Cardiac fibroblast (primary cell): Measurements from ENCODE around the gene TEX19.
A peak's percentile ranks its signal among the peaks of the same experiment; 100 is the strongest.

Experiments
- DNase-seq, 2 donors: peaks; one replicate each; pipeline versions ENCODE4 v3.0.0 to v3.0.0-alpha.2; 2010; ENCODE audit warnings: low read depth in 2 of 2
- H3K4me3 ChIP-seq, 2 donors: replicated peaks in 1 of 2; 1 replicate in 1 of 2; 2 replicates in 1 of 2; pipeline ENCODE4 v1.5.1; 2011; ENCODE audit warnings: low read depth in 2 of 2, low read length in 2 of 2, mild to moderate bottlenecking in 2 of 2, moderate library complexity in 1 of 2
- TF ChIP-seq, protein P1 (sequence below): IDR thresholded peaks from one replicate; pipeline ENCODE4 v1.5.1; 2011; ENCODE audit warnings: low read depth, mild to moderate bottlenecking, low read length, inconsistent platforms

Gene TEX19

DNA sequence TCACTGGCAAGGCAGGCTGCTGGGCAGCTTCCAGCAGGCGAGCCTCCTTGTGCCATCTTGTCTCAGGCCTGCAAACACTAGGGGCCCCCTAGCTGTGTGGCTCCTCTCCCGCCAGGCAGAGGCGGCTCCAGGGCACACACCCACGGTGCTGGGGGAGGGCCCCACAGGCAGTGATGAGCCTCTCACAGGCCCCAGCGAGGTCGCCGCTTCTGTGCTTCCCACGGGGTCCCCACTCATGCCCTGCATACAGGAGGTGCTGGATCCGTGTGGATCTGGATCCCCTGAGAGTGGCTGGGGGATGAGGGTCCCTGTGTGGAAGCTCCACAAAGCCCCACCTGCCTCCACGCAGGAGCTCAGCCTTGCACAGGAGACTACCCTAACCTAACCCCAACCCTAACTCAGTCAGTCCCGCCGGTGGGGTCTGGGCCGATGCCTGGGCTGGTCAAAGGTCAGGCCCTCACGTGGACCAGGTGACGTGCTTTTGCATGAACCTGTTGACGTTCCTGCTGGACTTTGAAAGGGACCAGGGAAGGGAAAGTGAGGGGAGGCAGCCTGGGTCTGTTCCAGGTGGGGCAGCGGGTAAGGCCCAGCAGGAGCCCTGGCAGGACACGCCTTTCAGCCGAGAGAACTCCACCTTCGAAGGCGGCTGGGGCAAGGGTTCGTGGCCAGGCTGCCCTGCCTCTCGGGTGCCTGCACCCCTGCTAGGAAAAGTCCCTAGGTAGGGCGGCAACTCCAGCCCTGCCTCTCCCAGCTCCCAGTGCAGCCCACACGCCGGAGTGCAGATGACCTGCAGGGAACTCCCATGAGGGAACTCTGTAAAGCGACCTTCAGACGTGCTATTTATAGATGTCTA lies 30.7 kb upstream of the TEX19 start:
- TF ChIP-seq, protein P1, sequence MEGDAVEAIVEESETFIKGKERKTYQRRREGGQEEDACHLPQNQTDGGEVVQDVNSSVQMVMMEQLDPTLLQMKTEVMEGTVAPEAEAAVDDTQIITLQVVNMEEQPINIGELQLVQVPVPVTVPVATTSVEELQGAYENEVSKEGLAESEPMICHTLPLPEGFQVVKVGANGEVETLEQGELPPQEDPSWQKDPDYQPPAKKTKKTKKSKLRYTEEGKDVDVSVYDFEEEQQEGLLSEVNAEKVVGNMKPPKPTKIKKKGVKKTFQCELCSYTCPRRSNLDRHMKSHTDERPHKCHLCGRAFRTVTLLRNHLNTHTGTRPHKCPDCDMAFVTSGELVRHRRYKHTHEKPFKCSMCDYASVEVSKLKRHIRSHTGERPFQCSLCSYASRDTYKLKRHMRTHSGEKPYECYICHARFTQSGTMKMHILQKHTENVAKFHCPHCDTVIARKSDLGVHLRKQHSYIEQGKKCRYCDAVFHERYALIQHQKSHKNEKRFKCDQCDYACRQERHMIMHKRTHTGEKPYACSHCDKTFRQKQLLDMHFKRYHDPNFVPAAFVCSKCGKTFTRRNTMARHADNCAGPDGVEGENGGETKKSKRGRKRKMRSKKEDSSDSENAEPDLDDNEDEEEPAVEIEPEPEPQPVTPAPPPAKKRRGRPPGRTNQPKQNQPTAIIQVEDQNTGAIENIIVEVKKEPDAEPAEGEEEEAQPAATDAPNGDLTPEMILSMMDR: no peak
- no peak overlapping the region for H3K4me3 ChIP-seq
- DNase-seq: no peak

DNA sequence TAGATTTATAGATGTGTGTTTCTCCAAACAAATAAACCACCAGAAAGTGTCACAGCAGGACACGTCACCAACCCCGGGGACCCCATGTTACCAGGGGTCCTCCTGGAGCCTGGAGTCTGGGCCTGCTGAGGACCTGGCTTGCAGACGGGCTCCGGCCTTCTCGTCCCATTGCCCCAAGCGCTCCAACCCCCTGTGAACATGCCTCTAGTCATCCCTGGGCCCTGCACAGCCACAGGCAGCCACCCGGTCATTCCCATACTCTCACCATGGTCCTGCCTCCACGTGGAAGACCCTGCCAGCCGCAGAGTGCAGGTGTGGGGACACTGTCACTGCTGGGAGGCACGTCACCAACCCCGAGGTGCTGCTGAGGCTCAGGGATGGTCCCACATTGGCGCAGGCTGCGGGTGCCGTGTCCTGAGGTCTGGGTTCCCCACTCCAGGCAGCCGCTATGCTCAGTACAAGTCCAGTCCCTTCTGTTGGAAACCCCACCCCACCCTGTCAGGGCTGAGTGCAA lies 30.0 kb upstream of the TEX19 start:
- DNase-seq: no peak
- no peak overlapping the region for H3K4me3 ChIP-seq
- TF ChIP-seq, protein P1: no peak

DNA sequence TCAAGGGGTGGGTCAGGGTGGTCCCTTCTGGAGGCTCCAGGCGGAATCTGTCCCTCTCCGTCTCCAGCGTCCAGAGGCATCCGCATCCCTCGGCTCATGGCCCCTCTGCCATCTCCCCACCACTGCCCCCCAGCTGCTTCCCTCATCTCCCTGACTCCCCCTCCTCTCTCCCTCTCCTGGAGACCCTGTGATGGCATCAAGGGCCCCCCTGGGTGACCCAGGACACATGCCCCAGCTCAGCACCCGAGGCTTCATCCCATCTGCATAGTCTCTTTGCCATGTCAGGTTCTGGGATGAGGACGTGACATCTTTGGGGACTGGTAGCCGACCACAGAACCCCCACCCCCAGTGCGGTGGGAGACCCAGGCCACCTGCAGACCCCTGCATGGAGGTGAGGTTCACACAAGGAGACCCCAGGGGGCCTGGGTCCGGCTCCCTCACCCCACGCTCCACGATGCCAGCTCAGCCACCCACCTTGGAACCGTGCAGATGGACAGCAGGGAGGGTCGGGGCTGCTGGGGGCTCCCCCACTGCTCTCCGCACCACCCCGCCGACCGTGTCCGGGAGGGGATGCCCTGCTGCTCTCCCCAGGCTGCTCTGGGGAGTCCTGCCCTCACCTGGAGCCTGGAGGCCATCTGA lies 29.2 kb upstream of the TEX19 start:
- no peak overlapping the region for H3K4me3 ChIP-seq
- TF ChIP-seq, protein P1: no peak
- no peak for DNase-seq

DNA sequence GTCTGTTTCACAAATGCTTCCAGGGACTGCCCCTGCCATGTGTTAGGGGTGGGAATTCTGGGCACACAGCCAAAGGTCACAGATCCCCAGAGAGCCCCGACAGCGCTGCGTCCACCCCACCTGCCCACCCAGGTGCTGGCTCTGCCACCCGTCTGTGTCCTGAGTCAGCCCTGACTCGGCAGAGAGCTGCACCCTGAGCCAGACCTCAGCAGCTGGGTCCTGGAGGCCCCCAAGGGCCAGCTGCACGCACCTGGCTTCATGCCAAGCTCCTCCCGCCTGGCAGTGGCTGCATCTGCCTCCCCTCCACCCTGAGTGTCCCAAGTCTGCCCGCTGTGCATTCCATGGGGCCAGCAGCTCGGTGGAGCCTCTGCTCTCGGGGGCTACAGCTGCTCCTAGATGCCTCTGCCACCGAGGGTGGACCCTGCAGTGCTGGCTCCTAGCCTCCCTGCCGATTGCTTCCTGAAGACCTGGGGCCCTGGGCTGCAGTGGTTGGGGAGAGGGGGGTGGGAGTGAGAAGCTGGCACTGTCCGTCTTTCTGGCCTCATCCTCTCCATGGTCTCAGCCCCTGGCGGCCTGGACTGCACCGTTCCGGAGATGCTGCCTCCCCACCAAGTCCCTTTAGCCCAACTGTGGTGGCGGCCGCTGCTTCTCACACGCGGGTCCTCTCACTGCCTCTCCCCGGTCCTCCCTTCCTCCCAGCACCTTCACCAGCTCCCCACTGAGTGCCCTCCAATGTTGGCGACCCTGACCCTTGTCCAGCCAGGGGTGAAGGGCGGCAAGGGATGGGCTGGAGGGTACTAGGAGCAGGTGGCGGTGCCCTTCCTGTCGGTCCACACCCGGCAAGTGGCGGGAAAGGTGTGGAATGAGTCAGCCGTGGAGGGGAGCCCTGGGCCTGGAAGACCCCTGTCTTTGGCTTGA lies 28.5 kb upstream of the TEX19 start:
- TF ChIP-seq, protein P1: no peak
- DNase-seq: peak; percentile 77 to 86
- no peak overlapping the region for H3K4me3 ChIP-seq

DNA sequence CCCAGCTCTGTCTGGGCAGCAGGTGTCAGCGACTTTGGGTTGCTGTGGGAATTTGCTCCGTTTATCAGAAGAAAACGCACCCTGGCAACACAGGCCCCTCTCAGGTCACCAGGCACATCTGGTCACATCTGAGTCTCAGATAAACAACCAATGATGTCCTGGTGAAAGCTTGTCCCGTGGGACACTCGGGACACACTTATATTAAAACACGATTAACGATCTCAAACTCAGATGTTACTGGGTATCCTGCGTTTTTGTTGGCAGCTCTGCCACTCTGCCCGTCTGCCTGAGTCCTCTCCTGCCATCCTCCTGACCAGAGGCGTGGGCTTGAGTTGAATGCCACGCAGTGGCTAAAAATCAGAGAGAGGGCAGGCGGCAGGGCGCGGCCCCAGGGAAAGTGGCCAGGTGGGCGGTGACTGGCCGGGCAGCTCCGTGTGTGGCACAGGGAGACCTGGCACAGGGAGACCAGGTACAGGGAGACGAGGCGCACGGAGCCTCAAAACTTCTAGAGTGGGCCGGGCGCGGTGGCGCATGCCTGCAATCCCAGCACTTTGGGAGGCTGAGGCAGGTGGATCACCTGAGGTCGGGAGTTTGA lies 27.6 kb upstream of the TEX19 start:
- DNase-seq: no peak
- no peak overlapping the region for H3K4me3 ChIP-seq
- TF ChIP-seq, protein P1: no peak

DNA sequence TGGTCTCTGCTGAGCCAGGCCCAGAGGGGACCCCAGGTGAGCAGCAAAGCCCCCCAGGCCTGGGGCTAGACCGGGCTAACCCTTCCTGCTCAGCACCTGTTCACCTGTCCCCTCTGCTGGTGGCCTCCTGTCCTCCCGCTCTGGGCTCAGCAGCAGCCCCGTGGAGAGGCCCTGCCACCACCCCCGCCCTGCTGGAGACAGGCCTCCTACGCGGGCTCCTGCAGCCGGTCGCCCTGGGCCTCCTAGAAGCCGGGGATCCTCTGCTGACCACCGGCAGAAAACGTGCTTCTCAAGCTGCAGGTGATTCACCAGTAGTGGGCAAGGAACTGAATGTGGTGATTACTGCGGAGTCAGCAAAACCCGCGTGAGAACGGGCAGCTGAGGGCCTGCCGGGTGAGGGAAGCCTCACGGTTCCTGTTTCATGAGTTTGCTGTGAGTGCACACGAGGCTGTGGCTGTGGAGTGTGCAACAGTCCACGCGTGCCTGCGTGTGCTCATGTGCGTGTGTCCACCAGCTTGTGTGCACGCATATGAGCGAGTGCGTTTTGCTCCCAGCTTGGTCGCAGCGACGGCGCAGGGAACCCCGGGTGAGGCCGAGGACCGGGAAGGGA lies 26.3 kb upstream of the TEX19 start:
- TF ChIP-seq, protein P1: no peak
- peak overlapping the region; percentile 56 to 57 for H3K4me3 ChIP-seq
- peak; percentile 32 to 62 for DNase-seq
